HUES48 (cell line): Measurements from ENCODE around the gene REV1.

ENCODE experiments used
- H3K27ac ChIP-seq: one replicate; pipeline ENCODE4 v1.7.0; 2013; ENCODE audit warnings: low read depth, low read length, inconsistent platforms
- H3K27me3 ChIP-seq: 2 replicates; pipeline ENCODE4 v1.6.1; 2013; ENCODE audit warnings: mild to moderate bottlenecking, low read length; ENCODE audit not compliant: control insufficient read depth, insufficient read depth
- H3K36me3 ChIP-seq: 2 replicates; pipeline ENCODE4 v1.6.1; 2013; ENCODE audit warnings: low read length; ENCODE audit not compliant: control insufficient read depth, insufficient read depth
- H3K4me1 ChIP-seq: 2 replicates; pipeline ENCODE4 v1.6.1; 2013; ENCODE audit warnings: mild to moderate bottlenecking, low read length; ENCODE audit not compliant: control insufficient read depth, insufficient read depth
- H3K4me3 ChIP-seq: 2 replicates; pipeline ENCODE4 v1.5.1; 2013; ENCODE audit warnings: mild to moderate bottlenecking, low read depth, low read length
- H3K9ac ChIP-seq: 2 replicates; pipeline ENCODE4 v1.6.1; 2013; ENCODE audit warnings: mild to moderate bottlenecking, low read depth, low read length, moderate library complexity
- H3K9me3 ChIP-seq: 2 replicates; pipeline ENCODE4 v1.6.1; 2013; ENCODE audit warnings: low read length; ENCODE audit not compliant: control insufficient read depth, insufficient read depth

REV1 gene

DNA sequence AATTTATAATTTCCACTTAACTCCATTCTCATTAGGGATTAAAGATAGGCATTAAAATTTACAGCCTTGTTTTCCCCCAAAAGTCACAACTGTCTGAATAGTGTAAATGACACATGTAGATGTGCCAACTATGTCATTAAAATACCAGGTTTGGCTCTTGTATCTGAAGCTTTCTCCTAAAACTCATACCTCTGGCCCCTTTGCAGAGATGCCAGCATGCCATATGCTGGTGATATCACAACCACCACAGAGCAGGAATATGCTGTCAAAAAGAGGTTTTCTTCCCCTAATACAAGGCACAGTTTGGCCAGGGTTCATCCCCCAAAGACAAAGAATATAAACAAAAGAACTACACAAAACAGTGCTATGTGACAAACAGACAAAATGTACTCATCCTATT lies 65.4 kb downstream of the REV1 start:
- Histone ChIP-seq H3K9ac (no peak overlapping the region), H3K36me3 (peaks cover 87% of the 10 kb centered on the region), H3K4me1 (no peaks in the 10 kb centered on the region), H3K9me3 (no peaks in the 10 kb centered on the region), H3K27ac (no peak overlapping the region), H3K27me3 (no peaks in the 10 kb centered on the region), H3K4me3 (no peak overlapping the region)

GRCh38 chr2:99422599-99422998 lies 67.2 kb downstream of the REV1 start:
- Histone ChIP-seq H3K9me3 (no peaks in the 10 kb centered on the region), H3K36me3 (peaks cover 88% of the 10 kb centered on the region), H3K27me3 (no peaks in the 10 kb centered on the region), H3K4me3 (no peak overlapping the region), H3K4me1 (no peaks in the 10 kb centered on the region), H3K9ac (no peak overlapping the region), H3K27ac (no peak overlapping the region)

DNA sequence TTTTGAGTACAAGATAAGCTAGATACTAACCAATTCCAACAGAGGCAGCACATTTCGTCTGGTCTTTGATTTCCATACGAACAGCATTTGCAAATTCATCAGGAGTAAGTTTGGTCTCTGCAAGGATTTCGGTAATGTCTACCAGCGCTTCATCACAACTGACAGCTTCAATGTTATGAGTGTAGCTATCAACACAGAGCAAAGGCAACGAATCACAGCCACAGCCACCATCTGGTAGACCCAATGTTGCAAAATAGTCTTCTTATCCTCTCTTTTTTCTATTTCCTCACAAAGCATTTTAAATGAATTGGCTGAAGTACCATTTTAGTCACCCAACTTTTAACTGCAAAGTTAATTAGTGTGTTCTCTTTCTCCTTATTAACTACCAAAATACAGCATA lies 68.3 kb downstream of the REV1 start:
- Histone ChIP-seq H3K36me3 (peaks cover 87% of the 10 kb centered on the region), H3K27me3 (no peaks in the 10 kb centered on the region), H3K9ac (no peak overlapping the region), H3K4me3 (no peak overlapping the region), H3K9me3 (no peaks in the 10 kb centered on the region), H3K4me1 (no peaks in the 10 kb centered on the region), H3K27ac (no peak overlapping the region)

GRCh38 chr2:99420751-99421299 lies 69.0 kb downstream of the REV1 start:
- no peak overlapping the region for H3K27ac ChIP-seq
- no peaks in the 10 kb centered on the region for H3K9me3 ChIP-seq
- no peak overlapping the region for H3K9ac ChIP-seq
- H3K4me3 ChIP-seq = no peak overlapping the region
- H3K27me3 ChIP-seq = no peaks in the 10 kb centered on the region
- H3K36me3 ChIP-seq = peaks cover 92% of the 10 kb centered on the region
- H3K4me1 ChIP-seq = no peaks in the 10 kb centered on the region

- Histone ChIP-seq H3K9ac (no peak overlapping the region), H3K27ac (no peak overlapping the region), H3K4me3 (no peak overlapping the region), H3K4me1 (no peaks in the 10 kb centered on the region), H3K36me3 (peaks cover 95% of the 10 kb centered on the region), H3K27me3 (no peaks in the 10 kb centered on the region), H3K9me3 (no peaks in the 10 kb centered on the region)
Observed at GRCh38 chr2:99420031-99420430, 69.8 kb downstream of the REV1 start.

- Histone ChIP-seq H3K27me3 (no peaks in the 10 kb centered on the region), H3K9ac (no peak overlapping the region), H3K4me1 (no peaks in the 10 kb centered on the region), H3K4me3 (no peak overlapping the region), H3K36me3 (peaks cover 94% of the 10 kb centered on the region), H3K9me3 (no peaks in the 10 kb centered on the region), H3K27ac (no peak overlapping the region)
Observed at GRCh38 chr2:99417396-99417795, 72.4 kb downstream of the REV1 start.

DNA sequence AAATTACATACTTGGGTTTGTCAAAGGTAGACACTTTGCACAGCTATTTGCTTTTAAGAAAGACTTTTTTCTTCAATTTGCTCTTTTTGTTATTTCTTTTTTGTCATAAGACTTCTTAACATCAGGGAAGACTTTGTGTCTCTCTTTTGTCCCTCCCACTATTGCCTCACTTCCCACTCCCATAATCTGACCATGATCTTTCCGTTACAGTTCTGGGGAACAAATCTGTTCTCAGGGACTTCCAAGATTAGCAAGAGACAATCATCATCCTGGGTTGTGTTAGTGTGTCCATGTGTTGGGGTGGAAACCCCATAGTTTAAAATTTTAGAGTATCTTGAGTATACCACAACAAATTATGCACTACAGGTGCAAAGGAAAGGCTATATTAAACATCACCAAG lies 75.3 kb downstream of the REV1 start:
- no peak overlapping the region for H3K27ac ChIP-seq
- no peak overlapping the region for H3K4me3 ChIP-seq
- H3K27me3 ChIP-seq = no peaks in the 10 kb centered on the region
- H3K36me3 ChIP-seq = peaks cover 81% of the 10 kb centered on the region
- H3K9me3 ChIP-seq = no peaks in the 10 kb centered on the region
- no peak overlapping the region for H3K9ac ChIP-seq
- H3K4me1 ChIP-seq = no peaks in the 10 kb centered on the region

GRCh38 chr2:99410276-99410675 lies 79.5 kb downstream of the REV1 start:
- Histone ChIP-seq H3K9ac (no peak overlapping the region), H3K9me3 (no peaks in the 10 kb centered on the region), H3K36me3 (peaks cover 77% of the 10 kb centered on the region), H3K4me3 (no peak overlapping the region), H3K27ac (no peak overlapping the region), H3K27me3 (no peaks in the 10 kb centered on the region), H3K4me1 (no peaks in the 10 kb centered on the region)

- Histone ChIP-seq H3K9ac (no peak overlapping the region), H3K27me3 (no peaks in the 10 kb centered on the region), H3K9me3 (no peaks in the 10 kb centered on the region), H3K36me3 (peaks cover 82% of the 10 kb centered on the region), H3K27ac (no peak overlapping the region), H3K4me1 (peaks cover 19% of the 10 kb centered on the region), H3K4me3 (no peak overlapping the region)
Observed at GRCh38 chr2:99406137-99406536, 83.7 kb downstream of the REV1 start.

GRCh38 chr2:99404797-99405669 lies 84.8 kb downstream of the REV1 start:
- Histone ChIP-seq H3K4me1 (peaks cover 19% of the 10 kb centered on the region), H3K9ac (no peak overlapping the region), H3K27me3 (no peaks in the 10 kb centered on the region), H3K9me3 (no peaks in the 10 kb centered on the region), H3K36me3 (peaks cover 87% of the 10 kb centered on the region), H3K4me3 (no peak overlapping the region), H3K27ac (peak overlapping the region; percentile 40)

GRCh38 chr2:99404039-99404796 lies 85.6 kb downstream of the REV1 start:
- Histone ChIP-seq H3K27me3 (no peaks in the 10 kb centered on the region), H3K9me3 (no peaks in the 10 kb centered on the region), H3K4me3 (no peak overlapping the region), H3K27ac (peak overlapping the region; percentile 60), H3K36me3 (peaks cover 91% of the 10 kb centered on the region), H3K4me1 (peaks cover 19% of the 10 kb centered on the region), H3K9ac (no peak overlapping the region)
